SH-SY5Y (cell line): ENCODE data around the gene PHACTR4.

Experiments
- GATA2 ChIP-seq: IDR thresholded peaks from 2 replicates; pipeline ENCODE4 v1.6.1; 2011; ENCODE audit warnings: mild to moderate bottlenecking, low read depth, low read length
- GATA3 ChIP-seq: IDR thresholded peaks from 2 replicates; pipeline ENCODE4 v1.6.1; 2011; ENCODE audit warnings: low read depth, mild to moderate bottlenecking, low read length, moderate library complexity

DNA sequence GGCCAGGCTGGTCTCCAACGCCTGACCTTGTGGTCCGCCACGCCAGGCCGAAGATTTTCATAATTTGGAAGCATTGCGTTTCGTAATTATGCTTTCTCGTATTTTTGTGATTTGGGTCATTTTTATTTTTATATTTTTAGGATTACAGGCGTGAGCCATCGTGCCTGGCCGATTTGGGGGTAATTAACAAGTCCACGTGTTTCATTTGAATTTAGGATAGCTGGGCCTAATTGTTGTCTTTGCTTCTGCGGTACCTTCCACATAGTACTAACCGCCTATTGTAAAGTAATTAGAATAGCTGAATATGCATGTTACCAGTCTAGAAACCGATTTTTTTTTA lies 137.3 kb downstream of the PHACTR4 start:
- TF ChIP-seq GATA2 (no peak), GATA3 (no peak)
